Lower leg skin (tissue), 4 donors: Measurements from ENCODE around the gene SENP6. TPM values are rescaled to one million over a fixed set of nuclear protein-coding genes. Genes with fewer than 3 reads are reported as not detected.

Experiments
- DNase-seq, 2 donors: peaks; one replicate each; pipeline ENCODE4 v3.0.0-alpha.2; 2019; ENCODE audit warnings: low spot score in 2 of 2
- H3K4me3 ChIP-seq: fragments of 200-600 bp; sonication (generic); 2 replicates; pipeline ENCODE4 v1.5.1; 2017; ENCODE audit warnings: mild to moderate bottlenecking, low read depth; ENCODE audit not compliant: poor library complexity, severe bottlenecking
- CTCF ChIP-seq, 3 donors: fragments of 450-650 bp; IDR thresholded peaks; one replicate each; pipeline ENCODE4 v1.5.1; 2016; ENCODE audit warnings: antibody characterized with exemption in 3 of 3, mild to moderate bottlenecking in 3 of 3, moderate library complexity in 2 of 3
- POLR2A ChIP-seq, 2 donors: fragments of 450-650 bp; IDR thresholded peaks; one replicate each; pipeline ENCODE4 v1.6.1; 2016 to 2017; ENCODE audit warnings: antibody characterized with exemption in 2 of 2, mild to moderate bottlenecking in 1 of 2, moderate library complexity in 1 of 2
- WGBS, 2 donors: methylation state at CpG; one replicate each; pipeline ENCODE4 v1.1.5; 2018; 5-methylcytosine and 5-hydroxymethylcytosine counted together
- intact Hi-C: fragments of 100-400 bp; cut with DNase I; formaldehyde crosslinking; loops from one replicate; pipeline ENCODE4 v1.15.0; 2023; ENCODE audit warnings: low total_unique reads
- total RNA-seq, 4 donors: library from RNA; depleted of rRNA; stranded (reverse); fragments of >200 nt; gene quantifications; one replicate each; pipeline ENCODE4 v1.1.0, GENCODE V29; 2016

Gene SENP6
- total RNA-seq, 4 donors from 2014 or later = 55.4 to 80.0 (median 63.1) TPM

GRCh38 chr6:75760320-75760719, 158.6 kb downstream of the SENP6 start:
- intact Hi-C loops = no loop called here
- no peak overlapping the region for H3K4me3 ChIP-seq
- 94 to 100% methylated on average over 1 of the region's 1 CpG for WGBS, 2 donors
- DNase-seq = no peak
- TF ChIP-seq POLR2A (IDR thresholded peaks at IDR 0.05) (no peak), CTCF (IDR thresholded peaks at IDR 0.05) (no peak)

GRCh38 chr6:75761489-75761888, 159.8 kb downstream of the SENP6 start:
- intact Hi-C loops = no loop called here
- TF ChIP-seq CTCF (IDR thresholded peaks at IDR 0.05) (no peak), POLR2A (IDR thresholded peaks at IDR 0.05) (no peak)
- WGBS, 2 donors = 93 to 98% methylated on average over 1 of the region's 1 CpG
- DNase-seq = no peak
- no peak overlapping the region for H3K4me3 ChIP-seq

- intact Hi-C loops = no loop called here
- TF ChIP-seq POLR2A (IDR thresholded peaks at IDR 0.05) = no peak
- no peak for TF ChIP-seq CTCF (IDR thresholded peaks at IDR 0.05)
- no peak for DNase-seq
- no peak overlapping the region for H3K4me3 ChIP-seq
- WGBS, 2 donors = 95 to 97% methylated on average over 8 of the region's 8 CpGs
These were observed 160.4 kb downstream of the SENP6 start for GRCh38 chr6:75762063-75762462.

GRCh38 chr6:75766387-75766786, 164.7 kb downstream of the SENP6 start:
- no peak for DNase-seq
- intact Hi-C loops = no loop called here
- no peak for TF ChIP-seq CTCF (IDR thresholded peaks at IDR 0.05)
- H3K4me3 ChIP-seq = no peak overlapping the region

Other genes starting within 250 kb of the SENP6 start
- 1 to 10 TPM in 2 of 4 donors, under 1 TPM in 2; 0.38 to 1.6 (median 0.92) TPM for gene FILIP1, start 108.1 kb upstream of the SENP6 start, total RNA-seq
- 10 to 100 TPM; 26.1 to 38.0 (median 34.8) TPM for gene MYO6, start 147.4 kb downstream of the SENP6 start, total RNA-seq